Glutamatergic neuron (in vitro differentiated cells): ENCODE data around the gene ARL15. TPM values are rescaled to one million over a fixed set of nuclear protein-coding genes. Genes with fewer than 3 reads are reported as not detected.

Source experiments
- DNase-seq: peaks from one replicate; pipeline ENCODE4 v3.0.0; 2022
- H3K27ac Mint-ChIP-seq: one replicate; pipeline ENCODE4 v1.8.0; 2020; ENCODE audit warnings: mild to moderate bottlenecking, mixed read lengths, inconsistent platforms; ENCODE audit not compliant: unreplicated experiment
- H3K27me3 Mint-ChIP-seq: one replicate; pipeline ENCODE4 v1.8.0; 2020; ENCODE audit warnings: mild to moderate bottlenecking, moderate library complexity, mixed read lengths, inconsistent platforms; ENCODE audit not compliant: unreplicated experiment
- H3K36me3 Mint-ChIP-seq: one replicate; pipeline ENCODE4 v1.8.0; 2020; ENCODE audit warnings: mild to moderate bottlenecking, mixed read lengths, inconsistent platforms; ENCODE audit not compliant: unreplicated experiment
- H3K4me1 Mint-ChIP-seq: one replicate; pipeline ENCODE4 v1.8.0; 2020; ENCODE audit warnings: mild to moderate bottlenecking, low read depth, mixed read lengths, inconsistent platforms; ENCODE audit not compliant: unreplicated experiment
- H3K4me3 Mint-ChIP-seq: one replicate; pipeline ENCODE4 v1.8.0; 2020; ENCODE audit warnings: mild to moderate bottlenecking, mixed read lengths, inconsistent platforms; ENCODE audit not compliant: unreplicated experiment
- H3K9me3 Mint-ChIP-seq: one replicate; pipeline ENCODE4 v1.8.0; 2020; ENCODE audit warnings: mild to moderate bottlenecking, moderate library complexity, mixed read lengths, inconsistent platforms; ENCODE audit not compliant: unreplicated experiment
- CTCF ChIP-seq: fragments of 200-600 bp; sonication (generic); IDR thresholded peaks from one replicate; pipeline ENCODE4 v1.5.0; 2021; ENCODE audit not compliant: partially characterized antibody, unreplicated experiment
- total RNA-seq: library from RNA; stranded (reverse); fragmentation: NEBNext Ultra II Directional; extraction: Animal tissue kit (Norgen Biotek cat#: 25700); gene quantifications from one replicate; pipeline ENCODE4 v1.2.1, GENCODE V29; 2021; ENCODE audit not compliant: unreplicated experiment

The ARL15 gene
- total RNA-seq, 1 donor from 2014 or later: 37.4 TPM

GRCh38 chr5:54117957-54118356 lies 192.4 kb downstream of the ARL15 start:
- no peak overlapping the region for H3K27ac Mint-ChIP-seq

GRCh38 chr5:54115735-54116403 lies 194.5 kb downstream of the ARL15 start:
- Mint-ChIP-seq H3K36me3 (no peaks in the 10 kb centered on the region), H3K4me1 (peaks cover 18% of the 10 kb centered on the region), H3K27me3 (peaks cover 9% of the 10 kb centered on the region), H3K4me3 (peak overlapping the region; percentile 63), H3K27ac (peak overlapping the region; percentile 86), H3K9me3 (peaks cover 6% of the 10 kb centered on the region)
- peak; percentile 66 for DNase-seq
- no peak for TF ChIP-seq CTCF

More at GRCh38 chr5:54117957-54118356, 192.4 kb downstream of the ARL15 start:
- TF ChIP-seq CTCF: no peak
- Mint-ChIP-seq H3K4me3 (no peak overlapping the region), H3K36me3 (no peaks in the 10 kb centered on the region), H3K4me1 (peaks cover 18% of the 10 kb centered on the region), H3K27me3 (peaks cover 9% of the 10 kb centered on the region), H3K9me3 (peaks cover 6% of the 10 kb centered on the region)
- DNase-seq: no peak

GRCh38 chr5:54113060-54113459 lies 197.3 kb downstream of the ARL15 start:
- Mint-ChIP-seq H3K27ac (no peak overlapping the region), H3K4me3 (no peak overlapping the region), H3K9me3 (peaks cover 6% of the 10 kb centered on the region), H3K36me3 (no peaks in the 10 kb centered on the region), H3K4me1 (peaks cover 18% of the 10 kb centered on the region), H3K27me3 (peaks cover 9% of the 10 kb centered on the region)
- DNase-seq: no peak
- TF ChIP-seq CTCF: no peak

GRCh38 chr5:54109626-54110330 lies 200.6 kb downstream of the ARL15 start:
- H3K27me3 Mint-ChIP-seq: no peaks in the 10 kb centered on the region
- H3K36me3 Mint-ChIP-seq: no peaks in the 10 kb centered on the region
- no peaks in the 10 kb centered on the region for H3K9me3 Mint-ChIP-seq
- DNase-seq: no peak
- TF ChIP-seq CTCF: no peak
- no peaks in the 10 kb centered on the region for H3K4me1 Mint-ChIP-seq
- no peak overlapping the region for H3K27ac Mint-ChIP-seq
- H3K4me3 Mint-ChIP-seq: no peak overlapping the region

- no peak for TF ChIP-seq CTCF
- no peaks in the 10 kb centered on the region for H3K27me3 Mint-ChIP-seq
- DNase-seq: no peak
- H3K27ac Mint-ChIP-seq: no peak overlapping the region
- H3K9me3 Mint-ChIP-seq: no peaks in the 10 kb centered on the region
- no peaks in the 10 kb centered on the region for H3K36me3 Mint-ChIP-seq
- H3K4me1 Mint-ChIP-seq: no peaks in the 10 kb centered on the region
- no peak overlapping the region for H3K4me3 Mint-ChIP-seq
Measured at GRCh38 chr5:54108136-54108535, 202.2 kb downstream of the ARL15 start.
